ENCODE data around the gene MT1E. TPM values are rescaled to one million over a fixed set of nuclear protein-coding genes. Genes with fewer than 3 reads are reported as not detected.
A peak's percentile ranks its signal among the peaks of the same experiment; 100 is the strongest.

The MT1E gene
- total and polyA plus RNA-seq, 2 of the 8 experiments (the other 6 are each of a cell fraction or from before 2014, with no cell fraction given): 7.9 to 117 TPM

GRCh38 chr16:56641166-56641565 is 15.6 kb downstream of the MT1E start:
- Histone ChIP-seq H3K27me3 (replicated peaks in 1 of 4; ENCODE audit: control insufficient read depth in 3 of 4, extremely low read depth in 1 of 4, insufficient read depth in 3 of 4, low read length in 3 of 4) (peaks cover 87 to 100% (median 99%) of the 10 kb centered on the region in 4 experiments), H4K8ac (ENCODE audit: extremely low read depth, insufficient read depth, low read length) (no peak overlapping the region), H3K27ac (ENCODE audit: low read depth, low read length) (no peak overlapping the region)

More at GRCh38 chr16:56641166-56641565, 15.6 kb downstream of the MT1E start:
- H3K56ac ChIP-seq (replicated peaks; ENCODE audit: insufficient read length, low read depth, low read length): no peak overlapping the region
- no peak overlapping the region for H4K5ac ChIP-seq (ENCODE audit: insufficient read length, low read depth, low read length)
- H2BK120ac ChIP-seq (replicated peaks; ENCODE audit: low read depth, low read length): no peak overlapping the region
- H2AK5ac ChIP-seq (ENCODE audit: low read depth, low read length): no peak overlapping the region
- H3K23me2 ChIP-seq (ENCODE audit: low read depth, low read length): peaks cover 9% of the 10 kb centered on the region
- no peak overlapping the region for H3K23ac ChIP-seq (ENCODE audit: insufficient read length)
- no peaks in the 10 kb centered on the region for H3K79me1 ChIP-seq (ENCODE audit: low read depth, low read length)
- H3K4me1 ChIP-seq (replicated peaks in 1 of 4; ENCODE audit: control insufficient read depth in 3 of 4, insufficient read depth in 4 of 4, low read length in 3 of 4): peaks cover 3 to 17% (median 6%) of the 10 kb centered on the region in 4 experiments
- H2BK5ac ChIP-seq (ENCODE audit: low read depth, low read length): no peak overlapping the region
- DNase-seq (ENCODE audit: low read depth in 1 of 2, low spot score in 2 of 2): no peak
- no peaks in the 10 kb centered on the region for H3K79me2 ChIP-seq (ENCODE audit: control insufficient read depth in 1 of 2, insufficient read depth in 2 of 2, low read length in 2 of 2)
- 68% methylated on average over 2 of the region's 2 CpGs; no CpG with 5 or more reads in 1 of the 2 experiments for WGBS, 2 experiments (ENCODE audit: extremely low coverage in 1 of 2, insufficient coverage in 1 of 2, insufficient read length in 1 of 2, insufficient replicate concordance in 2 of 2, low coverage in 1 of 2, low lambda C conversion rate in 2 of 2, missing lambda C conversion rate in 1 of 2)
- no peak overlapping the region for H3K18ac ChIP-seq (ENCODE audit: extremely low read depth, low read length)
- peak; percentile 19; the same call in 1 of the 2 replicates for TF ChIP-seq CEBPB (IDR thresholded peaks at IDR 0.05; ENCODE audit: low read depth, low read length)
- TF ChIP-seq JUN (IDR thresholded peaks at IDR 0.05; ENCODE audit: low read depth, low read length): no peak
- no peak for TF ChIP-seq SUZ12 (IDR thresholded peaks at IDR 0.05; ENCODE audit: low read length)
- no peak overlapping the region for H2BK15ac ChIP-seq (ENCODE audit: low read length)
- H3K4me3 ChIP-seq (ENCODE audit: extremely low read depth in 1 of 4, insufficient read depth in 2 of 4, low read depth in 3 of 4, low read length in 4 of 4): no peak overlapping the region
- CTCF ChIA-PET (ENCODE audit: partially characterized antibody): interaction anchor here (0.6 to 4.1 kb wide), 10 partner anchors 10 to 279 kb away, joined by 3 to 28 read pairs (median 3); partner anchors contain the start of gene MT1B
- no peaks in the 10 kb centered on the region for H3K9me3 ChIP-seq (ENCODE audit: insufficient read depth in 2 of 2, low read depth in 1 of 2, low read length in 1 of 2)
- POLR2A ChIA-PET (ENCODE audit: partially characterized antibody): interaction anchor here (1.0 to 6.3 kb wide), 5 partner anchors 14 to 43 kb away, joined by 3 to 30 read pairs (median 4); partner anchors contain the start of gene MT1F
- no peak overlapping the region; the same call in 1 of the 2 replicates for H2BK20ac ChIP-seq (ENCODE audit: low read length)
- no peak overlapping the region for H3K9ac ChIP-seq (replicated peaks in 1 of 4; ENCODE audit: extremely low read depth in 1 of 4, low read depth in 3 of 4, low read length in 3 of 4)
- H3K4ac ChIP-seq (replicated peaks; ENCODE audit: insufficient read length, low read depth, low read length): no peak overlapping the region
- H4K91ac ChIP-seq (replicated peaks; ENCODE audit: insufficient read length, low read length): no peak overlapping the region
- no peaks in the 10 kb centered on the region for H3K36me3 ChIP-seq (ENCODE audit: control insufficient read depth in 2 of 4, insufficient read depth in 4 of 4, low read length in 3 of 4)
- no peak overlapping the region for H3K4me2 ChIP-seq (ENCODE audit: insufficient read depth in 1 of 2, low read depth in 2 of 2, low read length in 2 of 2)
- no peak overlapping the region for H2AFZ ChIP-seq (ENCODE audit: low read length)
- no peak for FAIRE-seq
- H2BK12ac ChIP-seq (ENCODE audit: low read depth, low read length): no peak overlapping the region
- H4K20me1 ChIP-seq (replicated peaks in 1 of 2; ENCODE audit: control insufficient read depth in 1 of 2, insufficient read depth in 2 of 2, low read length in 2 of 2): peaks cover 5 to 31% of the 10 kb centered on the region in 2 experiments
- no peak overlapping the region for H3K14ac ChIP-seq (ENCODE audit: insufficient read length)
